A673 (cell line): ENCODE data around the gene OR10V1. TPM values are rescaled to one million over a fixed set of nuclear protein-coding genes. Genes with fewer than 3 reads are reported as not detected.

Experiments
- BruUV-seq: library from RNA; stranded (reverse); fragments of 400-500 nt; replicated peaks from 2 replicates; lab custom pipeline; 2021; lab: Mats Ljungman, UMichigan
- CTCF ChIA-PET: fragments of 300-600 bp; sonication (Branson Sonifier 250); formaldehyde crosslinking; loops from one replicate; lab custom pipeline; 2022; ENCODE audit warnings: antibody characterized with exemption; lab: Charles Lee
- POLR2A ChIA-PET: fragments of 300-600 bp; sonication (Branson Sonifier 250); formaldehyde crosslinking; loops from one replicate; lab custom pipeline; 2022; ENCODE audit warnings: antibody characterized with exemption; ENCODE audit not compliant: low non-redundant PET; lab: Charles Lee
- DNase-seq: peaks from one replicate; pipeline ENCODE4 v3.0.0-alpha.2; 2015; ENCODE audit warnings: low spot score
- H3K27ac ChIP-seq: fragments of 200-600 bp; sonication (generic); 2 replicates; pipeline ENCODE4 v1.5.1; 2016; ENCODE audit warnings: mixed run types, low read depth, mild to moderate bottlenecking, mixed read lengths, antibody characterized with exemption, low read length; ENCODE audit not compliant: poor library complexity, severe bottlenecking
- H3K27me3 ChIP-seq: fragments of 200-600 bp; sonication (generic); replicated peaks from 2 replicates; pipeline ENCODE4 v1.6.1; 2017; ENCODE audit warnings: mixed run types, low read depth, mild to moderate bottlenecking, mixed read lengths, antibody characterized with exemption, low read length; ENCODE audit not compliant: insufficient read depth, poor library complexity
- H3K36me3 ChIP-seq: fragments of 200-600 bp; sonication (generic); 2 replicates; pipeline ENCODE4 v1.6.1; 2016; ENCODE audit warnings: mixed run types, mild to moderate bottlenecking, mixed read lengths, antibody characterized with exemption, low read length; ENCODE audit not compliant: insufficient read depth, poor library complexity, severe bottlenecking
- H3K4me1 ChIP-seq: fragments of 200-600 bp; sonication (generic); 2 replicates; pipeline ENCODE4 v1.6.1; 2017; ENCODE audit warnings: mixed run types, mild to moderate bottlenecking, mixed read lengths, antibody characterized with exemption, low read length; ENCODE audit not compliant: insufficient read depth, poor library complexity, severe bottlenecking
- H3K4me3 ChIP-seq: fragments of 200-600 bp; sonication (generic); 2 replicates; pipeline ENCODE4 v1.5.1; 2016; ENCODE audit warnings: low read depth, mixed run types, mild to moderate bottlenecking, mixed read lengths, low read length; ENCODE audit not compliant: poor library complexity, severe bottlenecking
- H3K9me3 ChIP-seq: fragments of 200-600 bp; sonication (generic); 2 replicates; pipeline ENCODE4 v1.6.1; 2016; ENCODE audit warnings: mixed run types, low read depth, mild to moderate bottlenecking, mixed read lengths, antibody characterized with exemption, low read length; ENCODE audit not compliant: poor library complexity, severe bottlenecking
- EZH2 ChIP-seq: fragments of 200-600 bp; sonication (generic); IDR thresholded peaks from 2 replicates; pipeline ENCODE4 v1.6.1; 2017; ENCODE audit warnings: borderline replicate concordance, low read depth, mild to moderate bottlenecking, mixed read lengths, antibody characterized with exemption, low read length; ENCODE audit not compliant: poor library complexity, severe bottlenecking
- intact Hi-C: fragments of 100-400 bp; cut with micrococcal nuclease; formaldehyde crosslinking; loops from one replicate; pipeline ENCODE4 v1.10.0; 2022; ENCODE audit not compliant: unreplicated experiment
- total RNA-seq: library from RNA; stranded (reverse); gene quantifications from 2 replicates; pipeline ENCODE4 v1.2.3, GENCODE V29; 2021
- TF ChIP-seq, protein P1 (sequence below): fragments of 300-800, 200-600 bp; sonication (generic); conservative IDR thresholded peaks from 2 replicates; pipeline ENCODE4 v1.5.1; 2017; ENCODE audit warnings: low read depth, mild to moderate bottlenecking, antibody characterized with exemption, low read length, moderate library complexity, mixed read lengths

OR10V1 gene
- total RNA-seq, 1 experiment from 2014 or later = not detected

DNA sequence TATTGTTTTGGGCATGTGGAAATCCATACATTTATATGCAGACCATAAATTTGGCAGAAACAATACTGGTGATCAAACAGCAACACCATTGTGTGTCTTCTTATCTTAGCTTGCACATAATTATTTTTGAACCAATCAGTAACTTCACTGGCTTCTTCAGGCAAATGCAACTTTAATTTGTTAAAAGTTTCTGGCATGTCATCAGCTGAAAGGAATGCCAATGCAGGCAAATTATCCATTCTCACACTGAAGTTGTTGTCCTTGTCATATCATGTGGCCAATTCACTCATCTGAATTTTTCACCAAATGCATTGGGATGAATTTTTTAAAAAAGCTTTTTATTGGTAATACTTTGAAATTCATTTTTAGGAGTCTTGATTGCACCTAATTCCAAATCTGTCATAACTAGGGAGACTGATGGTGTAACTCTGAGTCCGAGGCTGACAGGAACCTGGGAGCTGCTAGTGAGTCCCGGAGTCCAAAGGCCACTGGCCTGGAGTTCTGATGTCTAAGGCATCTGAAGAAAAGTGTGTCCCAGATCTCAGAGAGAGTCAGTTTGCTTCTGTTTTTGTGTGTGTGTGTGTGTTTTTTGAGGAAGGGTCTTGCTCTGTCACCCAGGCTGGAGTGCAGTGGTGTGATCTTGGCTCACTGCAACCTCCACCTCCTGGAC lies 17.4 kb upstream of the OR10V1 start:
- POLR2A ChIA-PET = no interaction called here
- intact Hi-C loops = no loop called here
- H3K4me3 ChIP-seq = no peak overlapping the region
- DNase-seq = no peak
- H3K36me3 ChIP-seq = no peaks in the 10 kb centered on the region
- CTCF ChIA-PET = no interaction called here
- no peaks in the 10 kb centered on the region for H3K9me3 ChIP-seq
- no peaks in the 10 kb centered on the region for H3K4me1 ChIP-seq
- no peak for TF ChIP-seq EZH2
- TF ChIP-seq, protein P1, sequence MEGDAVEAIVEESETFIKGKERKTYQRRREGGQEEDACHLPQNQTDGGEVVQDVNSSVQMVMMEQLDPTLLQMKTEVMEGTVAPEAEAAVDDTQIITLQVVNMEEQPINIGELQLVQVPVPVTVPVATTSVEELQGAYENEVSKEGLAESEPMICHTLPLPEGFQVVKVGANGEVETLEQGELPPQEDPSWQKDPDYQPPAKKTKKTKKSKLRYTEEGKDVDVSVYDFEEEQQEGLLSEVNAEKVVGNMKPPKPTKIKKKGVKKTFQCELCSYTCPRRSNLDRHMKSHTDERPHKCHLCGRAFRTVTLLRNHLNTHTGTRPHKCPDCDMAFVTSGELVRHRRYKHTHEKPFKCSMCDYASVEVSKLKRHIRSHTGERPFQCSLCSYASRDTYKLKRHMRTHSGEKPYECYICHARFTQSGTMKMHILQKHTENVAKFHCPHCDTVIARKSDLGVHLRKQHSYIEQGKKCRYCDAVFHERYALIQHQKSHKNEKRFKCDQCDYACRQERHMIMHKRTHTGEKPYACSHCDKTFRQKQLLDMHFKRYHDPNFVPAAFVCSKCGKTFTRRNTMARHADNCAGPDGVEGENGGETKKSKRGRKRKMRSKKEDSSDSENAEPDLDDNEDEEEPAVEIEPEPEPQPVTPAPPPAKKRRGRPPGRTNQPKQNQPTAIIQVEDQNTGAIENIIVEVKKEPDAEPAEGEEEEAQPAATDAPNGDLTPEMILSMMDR = no peak
- no TSS peak for BruUV-seq
- H3K27ac ChIP-seq = no peak overlapping the region
- H3K27me3 ChIP-seq = no peaks in the 10 kb centered on the region

DNA sequence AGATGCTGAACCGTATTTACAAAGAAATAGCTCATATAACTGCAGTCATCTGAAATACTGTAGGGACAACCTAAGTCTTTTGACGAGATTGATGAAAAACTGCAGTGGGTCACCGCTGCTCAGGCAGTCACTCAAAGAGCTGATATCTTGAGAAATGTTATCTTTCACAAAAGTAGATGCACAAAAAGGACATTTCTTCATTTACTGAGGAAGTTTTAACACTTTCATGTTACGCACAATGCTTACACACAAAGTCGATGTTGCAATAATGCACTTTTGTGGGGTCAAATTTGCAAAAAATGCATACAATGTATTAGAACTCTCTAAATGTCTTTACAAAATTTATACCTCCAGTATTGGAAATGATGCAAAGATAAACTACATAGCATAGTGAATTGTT lies 16.2 kb upstream of the OR10V1 start:
- TF ChIP-seq, protein P1 = no peak
- TF ChIP-seq EZH2 = no peak
- POLR2A ChIA-PET = no interaction called here
- Histone ChIP-seq H3K27me3 (no peaks in the 10 kb centered on the region), H3K27ac (no peak overlapping the region), H3K4me3 (no peak overlapping the region), H3K9me3 (no peaks in the 10 kb centered on the region), H3K4me1 (no peaks in the 10 kb centered on the region), H3K36me3 (no peaks in the 10 kb centered on the region)
- no TSS peak for BruUV-seq
- intact Hi-C loops = no loop called here
- CTCF ChIA-PET = no interaction called here
- DNase-seq = no peak

DNA sequence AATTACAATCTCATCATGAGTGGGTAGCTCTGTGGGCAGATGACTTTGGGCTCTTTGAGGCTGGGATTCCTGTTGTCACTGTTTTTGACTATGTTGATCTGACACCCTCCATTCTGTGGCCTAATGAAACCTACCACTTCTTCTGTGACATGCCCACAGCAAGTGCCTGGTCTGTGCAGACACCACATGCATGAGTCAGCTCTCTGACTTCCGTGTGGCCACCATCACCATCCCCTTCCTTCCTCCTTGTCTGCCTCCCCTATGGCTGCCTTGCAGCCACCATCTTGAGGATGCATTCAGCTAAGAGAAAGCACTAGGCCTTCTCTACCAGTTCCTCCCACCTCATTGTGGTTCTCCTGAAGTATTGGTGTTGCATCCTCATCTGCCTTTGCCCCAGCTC lies 15.3 kb upstream of the OR10V1 start:
- Histone ChIP-seq H3K4me1 (no peaks in the 10 kb centered on the region), H3K27me3 (peaks cover 2% of the 10 kb centered on the region), H3K36me3 (no peaks in the 10 kb centered on the region), H3K4me3 (no peak overlapping the region), H3K27ac (no peak overlapping the region), H3K9me3 (no peaks in the 10 kb centered on the region)
- POLR2A ChIA-PET = no interaction called here
- CTCF ChIA-PET = no interaction called here
- DNase-seq = no peak
- BruUV-seq = no TSS peak
- TF ChIP-seq, protein P1 = no peak
- no peak for TF ChIP-seq EZH2
- intact Hi-C loops = no loop called here
